GM21825 (cell line): Measurements from ENCODE around the gene ANXA8.

ENCODE experiments used
- ATAC-seq: cut with Tn5 transposase; IDR thresholded peaks from one replicate; pipeline ENCODE4 v1.9.1; 2021; ENCODE audit warnings: mild to moderate bottlenecking, moderate library complexity; ENCODE audit not compliant: unreplicated experiment

The ANXA8 gene

GRCh38 chr10:47449102-47449978 lies 34.6 kb downstream of the ANXA8 start:
- no peak for ATAC-seq

- ATAC-seq, result no peak
These were observed 36.2 kb downstream of the ANXA8 start for GRCh38 chr10:47447705-47448104.

GRCh38 chr10:47447209-47447608 lies 36.7 kb downstream of the ANXA8 start:
- ATAC-seq, result no peak

- ATAC-seq, result no peak
These were observed 38.2 kb downstream of the ANXA8 start for GRCh38 chr10:47445720-47446119.

GRCh38 chr10:47444047-47444446 lies 39.9 kb downstream of the ANXA8 start:
- no peak for ATAC-seq

GRCh38 chr10:47443145-47443544 lies 40.8 kb downstream of the ANXA8 start:
- no peak for ATAC-seq

GRCh38 chr10:47442351-47442750 lies 41.6 kb downstream of the ANXA8 start:
- no peak for ATAC-seq

- ATAC-seq, result no peak
These were observed 42.0 kb downstream of the ANXA8 start for GRCh38 chr10:47441938-47442337.

GRCh38 chr10:47440207-47440606 lies 43.7 kb downstream of the ANXA8 start:
- no peak for ATAC-seq

- ATAC-seq, result no peak
These were observed 44.9 kb downstream of the ANXA8 start for GRCh38 chr10:47438857-47439474.

- no peak for ATAC-seq
These were observed 48.8 kb downstream of the ANXA8 start for GRCh38 chr10:47435081-47435480.

GRCh38 chr10:47425813-47426419 lies 58.0 kb downstream of the ANXA8 start:
- no peak for ATAC-seq

GRCh38 chr10:47424231-47424630 lies 59.7 kb downstream of the ANXA8 start:
- no peak for ATAC-seq

GRCh38 chr10:47423476-47423875 lies 60.4 kb downstream of the ANXA8 start:
- no peak for ATAC-seq

GRCh38 chr10:47421057-47421952 lies 62.6 kb downstream of the ANXA8 start:
- ATAC-seq, result no peak

- ATAC-seq, result no peak
These were observed 63.4 kb downstream of the ANXA8 start for GRCh38 chr10:47420305-47421056.

GRCh38 chr10:47419421-47419820 lies 64.5 kb downstream of the ANXA8 start:
- ATAC-seq, result no peak

GRCh38 chr10:47418966-47419365 lies 64.9 kb downstream of the ANXA8 start:
- no peak for ATAC-seq

GRCh38 chr10:47418321-47418720 lies 65.6 kb downstream of the ANXA8 start:
- no peak for ATAC-seq
